Adrenal gland (tissue), 12 donors: Measurements from ENCODE around the gene DCUN1D4. TPM values are rescaled to one million over a fixed set of nuclear protein-coding genes. Genes with fewer than 3 reads are reported as not detected.

Experiments
- DNase-seq, 7 donors: peaks; one replicate each; pipeline ENCODE4 v3.0.0-alpha.2; 2019 to 2020
- H3K27ac ChIP-seq, 5 donors: fragments of 200-600 bp; sonication (generic) in 4 of 5; 1 replicate in 3 of 5; 2 replicates in 2 of 5; pipeline versions ENCODE4 v1.5.1 to v1.8.0; 2016 to 2020; ENCODE audit warnings: mild to moderate bottlenecking in 1 of 5
- H3K27me3 ChIP-seq: fragments of 200-600 bp; 2 replicates; pipeline ENCODE4 v1.8.0; 2021
- H3K36me3 ChIP-seq, 2 donors: fragments of 200-600 bp; replicated peaks in 1 of 2; 1 replicate in 1 of 2; 2 replicates in 1 of 2; pipeline versions ENCODE4 v1.5.1 to v1.8.0; 2018 to 2022
- H3K4me1 ChIP-seq, 2 donors: fragments of 200-600 bp; replicated peaks in 1 of 2; 1 replicate in 1 of 2; 2 replicates in 1 of 2; pipeline versions ENCODE4 v1.5.1 to v1.8.0; 2018 to 2021
- H3K4me3 ChIP-seq, 4 donors: fragments of 200-600 bp; sonication (generic) in 3 of 4; one replicate each; pipeline ENCODE4 v1.5.1; 2016 to 2018
- H3K9me3 ChIP-seq, 3 donors: fragments of 200-600 bp; sonication (generic) in 1 of 3; replicated peaks in 1 of 3; 1 replicate in 2 of 3; 2 replicates in 1 of 3; pipeline versions ENCODE4 v1.5.1 to v1.8.0; 2016 to 2021
- CTCF ChIP-seq, 6 experiments: fragments of 450-650 bp in 4 of 6; fragments of 200-600 bp in 2 of 6; sonication (generic) in 1 of 6; IDR thresholded peaks; 1 replicate in 5 of 6; 2 replicates in 1 of 6; pipeline versions ENCODE4 v1.5.1 to v1.8.0; 2016 to 2021; ENCODE audit warnings: antibody characterized with exemption in 6 of 6, mild to moderate bottlenecking in 2 of 6, moderate library complexity in 1 of 6
- POLR2A ChIP-seq, 2 donors: fragments of 450-650 bp; IDR thresholded peaks; one replicate each; pipeline ENCODE4 v1.6.1; 2017; ENCODE audit warnings: antibody characterized with exemption in 2 of 2, mild to moderate bottlenecking in 2 of 2, moderate library complexity in 1 of 2
- WGBS, 4 donors: extraction: QIAGEN DNeasy Blood & Tissue Kit in 2 of 4; methylation state at CpG; one replicate each; pipeline versions ENCODE4 v1.1.5 to v1.1.7; 2013 to 2017; 5-methylcytosine and 5-hydroxymethylcytosine counted together
- intact Hi-C, 2 donors: fragments of 100-400 bp; cut with DNase I; formaldehyde crosslinking; loops; one replicate each; pipeline versions ENCODE4 v1.14.1 to v1.15.0; 2022 to 2023
- polyA plus RNA-seq, 3 donors: library from polyadenylated mRNA; stranded (reverse); fragments of 200-250 nt in 2 of 3; fragments of 350-450 nt in 1 of 3; fragmentation: Illumina TruSeq in 1 of 3; extraction: RNeasy Lipid Tissue Mini Kit (QIAGEN cat#74804) in 1 of 3; gene quantifications; one replicate each; pipeline ENCODE4 v1.2.3, GENCODE V29; 2013 to 2014
- total RNA-seq, 9 donors: library from RNA; depleted of rRNA in 4 of 9; stranded (reverse); fragments of >200 nt in 4 of 9; fragments of 120-200 nt in 1 of 9; fragmentation: NEBNext Ultra II Directional in 1 of 9; extraction: Animal tissue kit (Norgen Biotek cat#: 25700) in 1 of 9; gene quantifications; one replicate each; pipeline versions ENCODE4 v1.1.0 to v1.2.4, GENCODE V29; 2013 to 2023
- donor health status: healthy with polysubstance abuse.
- donor health status: Bipolar disorder and iron deficiency.
- donor health status: DM: yes; HTN: yes; CAD: no.
- donor health status: DM: no; HTN: no; CAD: no.
- donor health status: DM: no; HTN: no; CAD: no.
- donor health status: DM: yes; HTN: yes; CAD: no.

The DCUN1D4 gene
- total and polyA plus RNA-seq, 12 donors = 25.0 to 86.2 (median 46.9) TPM

DNA sequence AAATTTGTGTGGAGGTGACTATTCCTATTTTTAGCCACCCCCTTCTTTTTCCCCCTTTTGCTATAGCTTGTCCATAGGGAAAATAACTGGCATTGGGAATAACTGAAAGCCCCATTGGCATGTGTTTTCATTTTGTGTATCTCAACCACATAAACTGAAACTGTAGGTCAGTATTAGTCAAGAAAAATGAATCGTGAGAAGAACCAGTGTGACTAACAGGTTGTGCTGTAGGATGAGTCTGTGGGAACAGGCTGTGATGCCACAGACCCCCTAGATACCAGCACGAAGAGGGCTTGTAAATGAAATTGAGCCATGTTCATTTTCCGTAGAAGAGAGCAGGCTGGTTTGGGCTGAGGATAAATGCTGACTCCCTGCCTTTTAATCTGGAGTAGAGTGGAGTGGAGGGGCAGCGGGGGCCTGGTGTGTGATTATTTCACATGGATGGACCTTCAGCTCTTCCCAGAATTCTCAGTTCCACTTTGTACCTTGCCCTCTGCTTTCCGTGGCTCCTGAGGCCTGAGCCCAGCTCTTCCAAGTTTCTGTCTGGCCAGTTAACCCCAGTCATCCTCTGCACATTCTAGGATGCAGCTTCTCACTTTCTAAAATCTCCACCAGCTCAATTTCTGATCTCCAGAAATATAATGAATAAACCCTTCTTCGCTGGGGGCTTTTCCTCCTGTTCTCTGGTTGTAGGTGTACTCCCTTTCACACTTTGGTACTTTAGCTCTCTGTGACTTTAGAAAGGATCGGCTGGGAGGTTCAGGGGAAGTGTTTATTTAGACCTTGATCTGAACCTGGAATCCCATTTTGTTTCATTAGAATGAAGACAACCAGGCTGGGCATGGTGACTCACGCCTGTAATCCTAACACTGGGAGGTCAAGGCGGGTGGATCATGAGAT, 37.3 kb downstream of the DCUN1D4 start:
- Histone ChIP-seq H3K4me1 (no peaks in the 10 kb centered on the region), H3K4me3 (no peak overlapping the region), H3K36me3 (peaks cover 0 to 37% of the 10 kb centered on the region in 2 donors), H3K27ac (no peak overlapping the region), H3K9me3 (no peaks in the 10 kb centered on the region), H3K27me3 (no peaks in the 10 kb centered on the region)
- DNase-seq = no peak
- TF ChIP-seq CTCF (IDR thresholded peaks at IDR 0.05) (no peak), POLR2A (IDR thresholded peaks at IDR 0.05) (no peak)
- intact Hi-C loops = no loop called here
- WGBS, 4 donors = 93 to 97% (median 95%) methylated on average over 9 of the region's 9 CpGs

GRCh38 chr4:51884055-51884454, 41.1 kb downstream of the DCUN1D4 start:
- H3K4me3 ChIP-seq = no peak overlapping the region
- no peak overlapping the region for H3K27ac ChIP-seq
- H3K36me3 ChIP-seq = peaks cover 0 to 33% of the 10 kb centered on the region in 2 donors
- H3K27me3 ChIP-seq = no peaks in the 10 kb centered on the region
- TF ChIP-seq POLR2A (IDR thresholded peaks at IDR 0.05) (no peak), CTCF (IDR thresholded peaks at IDR 0.05) (no peak)
- no peaks in the 10 kb centered on the region for H3K4me1 ChIP-seq
- DNase-seq = no peak
- no peaks in the 10 kb centered on the region for H3K9me3 ChIP-seq
- WGBS, 4 donors = 60 to 81% (median 64%) methylated on average over 2 of the region's 2 CpGs
- intact Hi-C loops = no loop called here

GRCh38 chr4:51884606-51885005, 41.7 kb downstream of the DCUN1D4 start:
- Histone ChIP-seq H3K9me3 (no peaks in the 10 kb centered on the region), H3K4me1 (no peaks in the 10 kb centered on the region), H3K4me3 (no peak overlapping the region), H3K27ac (no peak overlapping the region), H3K27me3 (no peaks in the 10 kb centered on the region), H3K36me3 (peaks cover 0 to 31% of the 10 kb centered on the region in 2 donors)
- 93 to 98% (median 96%) methylated on average over 2 of the region's 2 CpGs for WGBS, 4 donors
- no peak for TF ChIP-seq POLR2A (IDR thresholded peaks at IDR 0.05)
- TF ChIP-seq CTCF (IDR thresholded peaks at IDR 0.05) = no peak
- intact Hi-C loops = no loop called here
- DNase-seq = no peak

GRCh38 chr4:51885363-51885762, 42.4 kb downstream of the DCUN1D4 start:
- intact Hi-C loops = no loop called here
- 86 to 95% (median 90%) methylated on average over 5 of the region's 5 CpGs for WGBS, 4 donors
- Histone ChIP-seq H3K27me3 (no peaks in the 10 kb centered on the region), H3K27ac (no peak overlapping the region), H3K36me3 (peaks cover 0 to 23% of the 10 kb centered on the region in 2 donors), H3K9me3 (no peaks in the 10 kb centered on the region), H3K4me3 (no peak overlapping the region), H3K4me1 (no peaks in the 10 kb centered on the region)
- DNase-seq = no peak
- TF ChIP-seq POLR2A (IDR thresholded peaks at IDR 0.05) (no peak), CTCF (IDR thresholded peaks at IDR 0.05) (peak in 3 of 6 experiments; percentile 7 to 32 (median 20))
